AG04450 (cell line): Measurements from ENCODE around the gene E2F2. TPM values are rescaled to one million over a fixed set of nuclear protein-coding genes. Genes with fewer than 3 reads are reported as not detected.

ENCODE experiments used
- CTCF ChIA-PET: fragments of 300-600, 350-600 bp; formaldehyde crosslinking; extraction: SDS; loops from one replicate; lab custom pipeline; 2022; ENCODE audit warnings: antibody characterized with exemption, inconsistent platforms; lab: Charles Lee
- POLR2A ChIA-PET: fragments of 350-600 bp; formaldehyde crosslinking; extraction: SDS; loops from one replicate; lab custom pipeline; 2021; ENCODE audit warnings: antibody characterized with exemption, inconsistent platforms; lab: Yijun Ruan, JAX
- DNase-seq: peaks from one replicate; pipeline ENCODE4 v3.0.0-alpha.2; 2011; ENCODE audit warnings: low read depth, low spot score
- H3K27ac ChIP-seq: one replicate; pipeline ENCODE4 v1.5.1; 2012; ENCODE audit warnings: low read depth, low read length, control low read depth
- H3K27me3 ChIP-seq: one replicate; pipeline ENCODE4 v1.6.0; 2012; ENCODE audit warnings: low read length; ENCODE audit not compliant: control insufficient read depth, insufficient read depth
- H3K4me3 ChIP-seq: 2 replicates; pipeline ENCODE4 v1.5.1; 2011; ENCODE audit warnings: mild to moderate bottlenecking, low read depth, low read length, control low read depth
- H3K9me3 ChIP-seq: 2 replicates; pipeline ENCODE4 v1.5.1; 2012; ENCODE audit warnings: low read length; ENCODE audit not compliant: control insufficient read depth, insufficient read depth
- CTCF ChIP-seq: IDR thresholded peaks from 2 replicates; pipeline ENCODE4 v1.5.1; 2011; ENCODE audit warnings: low read depth, low read length, control low read depth, inconsistent platforms
- polyA plus RNA-seq: library from polyadenylated mRNA; depleted of rRNA; stranded (reverse); fragments of >200 nt; gene quantifications from 2 replicates; pipeline ENCODE4 v1.2.3, GENCODE V29; 2011

E2F2 gene
- polyA plus RNA-seq, 1 experiment: 0.06 TPM

- no peak overlapping the region for H3K27ac ChIP-seq
- TF ChIP-seq CTCF: no peak
- POLR2A ChIA-PET: no interaction called here
- no peaks in the 10 kb centered on the region for H3K27me3 ChIP-seq
- no peaks in the 10 kb centered on the region for H3K9me3 ChIP-seq
- no peak overlapping the region for H3K4me3 ChIP-seq
- CTCF ChIA-PET: interaction anchor here (1.0 to 1.4 kb wide), 2 partner anchors 32 to 63 kb away, joined by 3 to 7 read pairs; no protein-coding TSS in a partner anchor
- DNase-seq: no peak
Measured at GRCh38 chr1:23571465-23571864, 40.4 kb upstream of the E2F2 start.

GRCh38 chr1:23570001-23570691 lies 39.1 kb upstream of the E2F2 start:
- Histone ChIP-seq H3K27ac (no peak overlapping the region), H3K9me3 (no peaks in the 10 kb centered on the region), H3K27me3 (no peaks in the 10 kb centered on the region), H3K4me3 (no peak overlapping the region)
- ChIA-PET CTCF (interaction anchor here (1.2 kb wide), 1 partner anchor 65 kb away, joined by 6 read pairs; no protein-coding TSS in a partner anchor), POLR2A (interaction anchor here (2.4 kb wide), 1 partner anchor 10 kb away, joined by 7 read pairs; the partner anchor contains the start of gene ID3)
- TF ChIP-seq CTCF: no peak
- DNase-seq: no peak

- ChIA-PET CTCF (interaction anchor here (0.5 to 1.3 kb wide), 3 partner anchors 8 to 66 kb away, joined by 3 to 6 read pairs (median 4); no protein-coding TSS in a partner anchor), POLR2A (interaction anchor here (1.0 to 2.4 kb wide), 2 partner anchors 9 to 123 kb away, joined by 4 to 7 read pairs; partner anchors contain the start of genes ID3 and RPL11)
- TF ChIP-seq CTCF: no peak
- no peak for DNase-seq
- Histone ChIP-seq H3K4me3 (peak overlapping the region; percentile 58), H3K9me3 (no peaks in the 10 kb centered on the region), H3K27me3 (no peaks in the 10 kb centered on the region), H3K27ac (no peak overlapping the region)
Measured at GRCh38 chr1:23568608-23569383, 37.8 kb upstream of the E2F2 start.

GRCh38 chr1:23567996-23568607 lies 37.1 kb upstream of the E2F2 start:
- Histone ChIP-seq H3K9me3 (no peaks in the 10 kb centered on the region), H3K4me3 (peak overlapping the region; percentile 58), H3K27me3 (no peaks in the 10 kb centered on the region), H3K27ac (no peak overlapping the region)
- DNase-seq: no peak
- TF ChIP-seq CTCF: no peak
- ChIA-PET POLR2A (interaction anchor here (1.0 to 2.4 kb wide), 2 partner anchors 8 to 123 kb away, joined by 4 to 7 read pairs; partner anchors contain the start of genes ID3 and RPL11), CTCF (interaction anchor here (0.5 to 1.3 kb wide), 2 partner anchors 9 to 67 kb away, joined by 3 to 4 read pairs; no protein-coding TSS in a partner anchor)
